Keratinocyte (primary cell): Measurements from ENCODE around the gene TUBB3. TPM values are rescaled to one million over a fixed set of nuclear protein-coding genes. Genes with fewer than 3 reads are reported as not detected.

Experiments used
- DNase-seq: peaks from one replicate; pipeline ENCODE4 v3.0.0-alpha.2; 2011; ENCODE audit warnings: low read depth, missing footprints, low spot score
- FAIRE-seq: peaks from 2 replicates; lab custom pipeline; 2011; peaks lifted over from hg19 to GRCh38; lab: Jason Lieb, UNC
- H2AFZ ChIP-seq: 2 replicates; pipeline ENCODE4 v1.6.0; 2012; ENCODE audit warnings: low read length, control low read depth, inconsistent platforms; ENCODE audit not compliant: control insufficient read depth
- H3K27ac ChIP-seq: 2 replicates; pipeline ENCODE4 v1.5.1; 2011; ENCODE audit warnings: low read length; ENCODE audit not compliant: control insufficient read depth, insufficient read depth
- H3K27me3 ChIP-seq: 3 replicates; pipeline ENCODE4 v1.6.0; 2011; ENCODE audit warnings: low read length; ENCODE audit not compliant: control insufficient read depth, insufficient read depth; ENCODE audit errors: extremely low read depth
- H3K36me3 ChIP-seq, 2 experiments: 2 replicates in 1 of 2; 3 replicates in 1 of 2; pipeline ENCODE4 v1.5.1; 2011; ENCODE audit warnings: low read length in 2 of 2, mild to moderate bottlenecking in 1 of 2; ENCODE audit not compliant: control insufficient read depth in 2 of 2, insufficient read depth in 2 of 2; ENCODE audit errors: extremely low read depth in 1 of 2
- H3K4me1 ChIP-seq: 3 replicates; pipeline ENCODE4 v1.5.1; 2011; ENCODE audit warnings: low read length; ENCODE audit not compliant: control insufficient read depth, insufficient read depth; ENCODE audit errors: extremely low read depth
- H3K4me2 ChIP-seq: 3 replicates; pipeline ENCODE4 v1.6.0; 2011; ENCODE audit warnings: low read depth, low read length; ENCODE audit not compliant: control insufficient read depth, insufficient read depth; ENCODE audit errors: extremely low read depth
- H3K4me3 ChIP-seq, 3 experiments: fragments of 200-600 bp in 1 of 3; sonication (generic) in 1 of 3; 2 replicates in 2 of 3; 3 replicates in 1 of 3; pipeline ENCODE4 v1.5.1; 2011 to 2016; ENCODE audit warnings: low read length in 3 of 3, mild to moderate bottlenecking in 3 of 3, control low read depth in 2 of 3, inconsistent platforms in 1 of 3, low read depth in 1 of 3, mixed read lengths in 1 of 3, mixed run types in 1 of 3, moderate library complexity in 1 of 3; ENCODE audit not compliant: control insufficient read depth in 2 of 3, insufficient read depth in 2 of 3; ENCODE audit errors: extremely low read depth in 1 of 3
- H3K79me2 ChIP-seq: 2 replicates; pipeline ENCODE4 v1.6.0; 2012; ENCODE audit warnings: low read length; ENCODE audit not compliant: control insufficient read depth, insufficient read depth
- H3K9ac ChIP-seq: 3 replicates; pipeline ENCODE4 v1.6.0; 2011; ENCODE audit warnings: low read length; ENCODE audit not compliant: control insufficient read depth, insufficient read depth; ENCODE audit errors: extremely low read depth
- H3K9me1 ChIP-seq: 3 replicates; pipeline ENCODE4 v1.6.0; 2011; ENCODE audit warnings: low read length; ENCODE audit not compliant: control insufficient read depth, insufficient read depth; ENCODE audit errors: extremely low read depth
- H3K9me3 ChIP-seq: 2 replicates; pipeline ENCODE4 v1.5.1; 2012; ENCODE audit warnings: low read depth, low read length; ENCODE audit not compliant: control insufficient read depth
- H4K20me1 ChIP-seq: 3 replicates; pipeline ENCODE4 v1.6.0; 2011; ENCODE audit warnings: low read length; ENCODE audit not compliant: control insufficient read depth, insufficient read depth; ENCODE audit errors: extremely low read depth
- EZH2 ChIP-seq: IDR thresholded peaks from one replicate; pipeline ENCODE4 v1.6.1; 2012; ENCODE audit warnings: inconsistent platforms, mild to moderate bottlenecking, low read length, moderate library complexity
- dilution Hi-C: fragments of 300-500 bp; cut with MboI; formaldehyde crosslinking; loops from one replicate; pipeline ENCODE4 v1.7.0; 2020; ENCODE audit warnings: low sequenced_read_pairs; ENCODE audit not compliant: extremely low pct_ligation_motif_present
- polyA plus RNA-seq, 5 experiments: library from polyadenylated mRNA; depleted of rRNA in 3 of 5; stranded (reverse) in 3 of 5; stranded (forward) in 1 of 5; unstranded in 1 of 5; fragments of >200 nt; gene quantifications; 1 replicate in 1 of 5; 2 replicates in 3 of 5; 3 replicates in 1 of 5; pipeline versions ENCODE4 v1.2.1 to v1.2.3, GENCODE V29; 2011 to 2012; ENCODE audit warnings: missing spikeins in 2 of 5, low read depth in 1 of 5, low replicate concordance in 1 of 5
- TF ChIP-seq, protein P1 (sequence below), 3 experiments: IDR thresholded peaks in 1 of 3; conservative IDR thresholded peaks in 1 of 3; optimal IDR thresholded peaks in 1 of 3; 2 replicates in 2 of 3; 3 replicates in 1 of 3; pipeline versions ENCODE3 to v1.5.1; 2011; ENCODE audit warnings: low read length in 3 of 3, mild to moderate bottlenecking in 3 of 3, moderate library complexity in 2 of 3, control low read depth in 1 of 3, inconsistent platforms in 1 of 3; ENCODE audit not compliant: insufficient read depth in 2 of 3; ENCODE audit errors: extremely low read depth in 1 of 3

TUBB3 gene
- polyA plus RNA-seq, 1 donor (not counting 4 experiments of a cell fraction or from before 2014, with no cell fraction given), result 34.0 TPM

DNA sequence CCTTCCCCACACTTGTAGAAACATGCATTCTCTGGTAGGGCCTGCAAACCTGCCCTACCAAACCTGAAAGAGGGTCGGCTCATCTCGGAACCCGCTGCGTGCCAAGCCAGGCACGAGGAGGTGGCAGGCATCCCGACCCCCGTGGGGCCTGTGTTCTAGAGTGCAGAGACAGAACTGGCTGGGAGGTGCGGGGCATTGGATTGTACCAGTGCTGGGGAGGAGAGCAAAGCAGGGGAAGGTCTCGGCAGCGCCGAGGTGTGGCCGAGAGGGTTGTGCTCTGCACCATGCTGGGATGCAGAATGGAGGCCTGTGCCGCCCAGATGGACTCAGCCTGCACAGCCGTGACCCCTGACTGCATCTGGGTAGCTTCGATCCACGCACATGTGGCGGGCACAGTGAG lies 22.3 kb upstream of the TUBB3 start:
- no peak for DNase-seq
- Histone ChIP-seq H3K4me3 (no peak overlapping the region), H2AFZ (no peak overlapping the region), H3K79me2 (no peaks in the 10 kb centered on the region), H4K20me1 (peaks cover 4% of the 10 kb centered on the region), H3K27me3 (no peaks in the 10 kb centered on the region), H3K9me1 (no peaks in the 10 kb centered on the region), H3K27ac (no peak overlapping the region), H3K9ac (no peak overlapping the region), H3K4me1 (no peaks in the 10 kb centered on the region), H3K4me2 (no peak overlapping the region), H3K9me3 (no peaks in the 10 kb centered on the region), H3K36me3 (peaks cover 39 to 51% of the 10 kb centered on the region in 2 experiments)
- no peak for TF ChIP-seq EZH2
- dilution Hi-C loops, result no loop called here
- FAIRE-seq, result no peak

- DNase-seq (no peak), FAIRE-seq (no peak)
- Histone ChIP-seq H2AFZ (no peak overlapping the region), H3K79me2 (no peaks in the 10 kb centered on the region), H4K20me1 (peaks cover 4% of the 10 kb centered on the region), H3K36me3 (peaks cover 30 to 47% of the 10 kb centered on the region in 2 experiments), H3K9ac (no peak overlapping the region), H3K9me1 (no peaks in the 10 kb centered on the region), H3K27ac (no peak overlapping the region), H3K9me3 (no peaks in the 10 kb centered on the region), H3K4me2 (no peak overlapping the region), H3K4me3 (no peak overlapping the region), H3K4me1 (no peaks in the 10 kb centered on the region), H3K27me3 (no peaks in the 10 kb centered on the region)
- dilution Hi-C loops, result no loop called here
- no peak for TF ChIP-seq EZH2
- TF ChIP-seq, protein P1, sequence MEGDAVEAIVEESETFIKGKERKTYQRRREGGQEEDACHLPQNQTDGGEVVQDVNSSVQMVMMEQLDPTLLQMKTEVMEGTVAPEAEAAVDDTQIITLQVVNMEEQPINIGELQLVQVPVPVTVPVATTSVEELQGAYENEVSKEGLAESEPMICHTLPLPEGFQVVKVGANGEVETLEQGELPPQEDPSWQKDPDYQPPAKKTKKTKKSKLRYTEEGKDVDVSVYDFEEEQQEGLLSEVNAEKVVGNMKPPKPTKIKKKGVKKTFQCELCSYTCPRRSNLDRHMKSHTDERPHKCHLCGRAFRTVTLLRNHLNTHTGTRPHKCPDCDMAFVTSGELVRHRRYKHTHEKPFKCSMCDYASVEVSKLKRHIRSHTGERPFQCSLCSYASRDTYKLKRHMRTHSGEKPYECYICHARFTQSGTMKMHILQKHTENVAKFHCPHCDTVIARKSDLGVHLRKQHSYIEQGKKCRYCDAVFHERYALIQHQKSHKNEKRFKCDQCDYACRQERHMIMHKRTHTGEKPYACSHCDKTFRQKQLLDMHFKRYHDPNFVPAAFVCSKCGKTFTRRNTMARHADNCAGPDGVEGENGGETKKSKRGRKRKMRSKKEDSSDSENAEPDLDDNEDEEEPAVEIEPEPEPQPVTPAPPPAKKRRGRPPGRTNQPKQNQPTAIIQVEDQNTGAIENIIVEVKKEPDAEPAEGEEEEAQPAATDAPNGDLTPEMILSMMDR (optimal IDR thresholded peaks at IDR 0.05 in 1 of 3, IDR thresholded peaks at IDR 0.05 in 1 of 3, conservative IDR thresholded peaks at IDR 0.05 in 1 of 3; ENCODE audit: extremely low read depth in 1 of 3, insufficient read depth in 2 of 3, low read length in 3 of 3), result no peak
Observed at GRCh38 chr16:89902980-89903379, 20.2 kb upstream of the TUBB3 start.

DNA sequence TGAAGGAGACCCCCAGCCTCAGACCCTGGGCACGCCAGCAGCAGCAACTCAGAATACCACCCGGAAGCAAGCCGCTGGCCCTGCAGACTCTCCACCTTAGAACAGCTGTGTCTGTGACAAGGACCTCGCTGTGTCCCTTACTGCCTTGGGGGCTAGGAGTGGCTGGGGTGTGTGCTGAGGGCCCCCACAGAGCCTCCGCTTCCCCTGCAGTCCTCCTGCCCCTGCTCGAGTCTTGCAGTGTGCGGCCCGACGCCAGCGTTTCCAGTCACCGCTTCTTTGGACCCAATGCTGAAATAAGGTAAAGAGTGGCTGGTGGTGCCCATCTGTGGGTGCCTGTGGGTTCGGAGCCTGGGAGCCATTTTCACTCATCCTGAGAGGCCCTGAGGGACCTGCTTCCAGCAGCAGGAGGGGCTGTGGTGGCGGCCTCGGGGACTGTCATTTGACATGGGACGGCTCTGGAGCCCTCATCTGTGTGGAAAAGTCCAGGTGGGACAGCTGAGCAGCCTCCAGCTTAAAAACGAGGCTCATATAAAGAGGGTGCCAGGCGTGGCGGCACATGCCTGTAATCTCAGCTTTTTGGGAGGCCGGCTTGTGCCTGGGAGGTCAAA lies 19.1 kb upstream of the TUBB3 start:
- no peaks in the 10 kb centered on the region for H3K79me2 ChIP-seq
- H3K9me3 ChIP-seq, result no peaks in the 10 kb centered on the region
- H3K27ac ChIP-seq, result no peak overlapping the region
- H3K9me1 ChIP-seq, result no peaks in the 10 kb centered on the region
- no peaks in the 10 kb centered on the region for H3K4me1 ChIP-seq
- no peaks in the 10 kb centered on the region for H3K27me3 ChIP-seq
- FAIRE-seq (no peak), DNase-seq (no peak)
- peaks cover 28 to 45% of the 10 kb centered on the region in 2 experiments for H3K36me3 ChIP-seq
- dilution Hi-C loops, result no loop called here
- no peak overlapping the region for H2AFZ ChIP-seq
- H3K9ac ChIP-seq, result no peak overlapping the region
- no peak for TF ChIP-seq EZH2
- TF ChIP-seq, protein P1 (optimal IDR thresholded peaks at IDR 0.05 in 1 of 3, IDR thresholded peaks at IDR 0.05 in 1 of 3, conservative IDR thresholded peaks at IDR 0.05 in 1 of 3; ENCODE audit: extremely low read depth in 1 of 3, insufficient read depth in 2 of 3, low read length in 3 of 3), result no peak
- no peak overlapping the region for H3K4me3 ChIP-seq
- H3K4me2 ChIP-seq, result no peak overlapping the region
- peaks cover 4% of the 10 kb centered on the region for H4K20me1 ChIP-seq
